ENCODE measurements around the gene METTL25. TPM values are rescaled to one million over a fixed set of nuclear protein-coding genes. Genes with fewer than 3 reads are reported as not detected.

The METTL25 gene
- total and polyA plus RNA-seq, 2 experiments from 2014 or later = 9.1 to 14.5 TPM

DNA sequence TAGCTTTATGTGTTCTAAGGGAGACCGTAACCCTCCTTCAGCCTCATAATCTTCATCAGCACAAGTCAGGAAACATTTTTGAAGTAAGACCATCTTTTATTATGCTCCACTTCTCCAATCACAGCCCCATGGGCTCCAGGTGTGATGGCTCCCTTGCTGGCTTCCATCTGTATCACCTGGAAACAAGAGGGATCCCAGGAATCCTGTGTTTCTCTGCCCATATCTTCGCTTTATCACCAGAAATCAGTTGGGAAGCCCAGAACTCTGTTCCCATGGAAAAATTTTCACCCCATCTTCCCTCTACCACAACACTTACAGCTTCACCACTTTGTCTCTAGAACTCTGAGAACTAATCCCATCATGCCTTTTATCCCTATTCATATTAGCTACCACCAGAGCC is 68.3 kb downstream of the METTL25 start:
- H3K36me3 ChIP-seq = no peaks in the 10 kb centered on the region
- TF ChIP-seq, protein P1, sequence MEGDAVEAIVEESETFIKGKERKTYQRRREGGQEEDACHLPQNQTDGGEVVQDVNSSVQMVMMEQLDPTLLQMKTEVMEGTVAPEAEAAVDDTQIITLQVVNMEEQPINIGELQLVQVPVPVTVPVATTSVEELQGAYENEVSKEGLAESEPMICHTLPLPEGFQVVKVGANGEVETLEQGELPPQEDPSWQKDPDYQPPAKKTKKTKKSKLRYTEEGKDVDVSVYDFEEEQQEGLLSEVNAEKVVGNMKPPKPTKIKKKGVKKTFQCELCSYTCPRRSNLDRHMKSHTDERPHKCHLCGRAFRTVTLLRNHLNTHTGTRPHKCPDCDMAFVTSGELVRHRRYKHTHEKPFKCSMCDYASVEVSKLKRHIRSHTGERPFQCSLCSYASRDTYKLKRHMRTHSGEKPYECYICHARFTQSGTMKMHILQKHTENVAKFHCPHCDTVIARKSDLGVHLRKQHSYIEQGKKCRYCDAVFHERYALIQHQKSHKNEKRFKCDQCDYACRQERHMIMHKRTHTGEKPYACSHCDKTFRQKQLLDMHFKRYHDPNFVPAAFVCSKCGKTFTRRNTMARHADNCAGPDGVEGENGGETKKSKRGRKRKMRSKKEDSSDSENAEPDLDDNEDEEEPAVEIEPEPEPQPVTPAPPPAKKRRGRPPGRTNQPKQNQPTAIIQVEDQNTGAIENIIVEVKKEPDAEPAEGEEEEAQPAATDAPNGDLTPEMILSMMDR (IDR thresholded peaks at IDR 0.05; ENCODE audit: low read depth, low read length) = no peak
- H3K27ac ChIP-seq = no peak overlapping the region
- no peak overlapping the region for H3K4me3 ChIP-seq
- H3K4me1 ChIP-seq (ENCODE audit: low read depth) = no peaks in the 10 kb centered on the region
- H3K27me3 ChIP-seq = no peaks in the 10 kb centered on the region
- no peak for DNase-seq (ENCODE audit: low read depth in 1 of 2, low spot score in 1 of 2)
- no peaks in the 10 kb centered on the region for H3K9me3 ChIP-seq (ENCODE audit: low read depth)

DNA sequence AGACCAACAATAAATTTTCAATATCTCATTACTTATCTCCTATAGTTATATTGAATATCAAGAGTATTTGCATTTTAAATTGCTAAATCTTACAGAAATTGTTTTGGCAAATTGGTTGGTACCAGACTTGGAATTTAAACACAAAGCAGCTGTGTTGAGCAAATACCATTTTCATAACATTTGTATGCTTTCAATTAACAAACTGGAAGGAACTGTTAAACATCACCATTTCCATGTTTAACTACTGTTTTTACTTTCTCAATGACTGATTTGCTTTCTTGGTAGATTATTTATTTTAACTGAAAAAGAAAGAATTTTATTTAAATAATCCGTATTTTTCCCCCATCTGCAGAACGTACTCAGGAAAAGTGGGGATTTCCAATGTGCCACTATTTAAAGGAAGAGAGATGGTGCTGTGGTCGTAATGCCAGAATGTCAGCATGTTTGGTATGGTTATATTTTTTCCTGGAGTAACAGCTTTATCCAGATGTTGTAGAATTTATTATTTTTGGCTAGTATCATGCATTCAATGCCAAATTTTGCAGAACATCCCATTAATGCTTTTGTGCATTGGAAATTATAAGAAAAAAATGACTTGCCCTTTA is 72.3 kb downstream of the METTL25 start:
- Histone ChIP-seq H3K27me3 (no peaks in the 10 kb centered on the region), H3K27ac (no peak overlapping the region), H3K36me3 (no peaks in the 10 kb centered on the region), H3K4me1 (ENCODE audit: low read depth) (peaks cover 29% of the 10 kb centered on the region), H3K9me3 (ENCODE audit: low read depth) (no peaks in the 10 kb centered on the region), H3K4me3 (no peak overlapping the region)
- DNase-seq (ENCODE audit: low read depth in 1 of 2, low spot score in 1 of 2) = no peak
- TF ChIP-seq, protein P1 (IDR thresholded peaks at IDR 0.05; ENCODE audit: low read depth, low read length) = no peak

DNA sequence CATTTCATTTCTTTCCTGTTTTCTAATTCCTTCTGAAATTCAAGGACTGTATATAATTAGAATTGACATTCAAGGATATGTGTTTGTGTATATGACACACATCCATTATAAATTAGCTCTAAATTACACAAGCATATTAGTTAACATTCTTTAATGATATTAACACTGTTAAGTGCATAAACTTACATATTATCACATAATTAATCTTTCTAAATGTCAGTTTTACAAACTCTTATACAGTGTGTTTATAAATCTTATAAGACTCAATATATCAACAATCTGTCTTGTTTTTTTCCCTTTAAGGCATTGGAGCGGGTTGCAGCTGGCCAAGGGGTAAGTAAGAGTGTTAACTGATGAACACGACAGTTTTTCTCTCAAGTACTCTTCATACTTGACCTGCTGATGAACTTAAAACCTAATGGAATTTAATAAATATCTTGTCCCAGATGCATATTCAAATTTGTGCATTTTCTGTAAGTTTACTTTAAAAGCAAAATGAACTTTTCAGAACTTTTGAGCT is 76.1 kb downstream of the METTL25 start:
- Histone ChIP-seq H3K9me3 (ENCODE audit: low read depth) (no peaks in the 10 kb centered on the region), H3K36me3 (no peaks in the 10 kb centered on the region), H3K27me3 (no peaks in the 10 kb centered on the region), H3K27ac (no peak overlapping the region), H3K4me3 (no peak overlapping the region), H3K4me1 (ENCODE audit: low read depth) (peaks cover 30% of the 10 kb centered on the region)
- DNase-seq (ENCODE audit: low read depth in 1 of 2, low spot score in 1 of 2) = peak in 1 of 2 donors; percentile 55
- TF ChIP-seq, protein P1 (IDR thresholded peaks at IDR 0.05; ENCODE audit: low read depth, low read length) = no peak

DNA sequence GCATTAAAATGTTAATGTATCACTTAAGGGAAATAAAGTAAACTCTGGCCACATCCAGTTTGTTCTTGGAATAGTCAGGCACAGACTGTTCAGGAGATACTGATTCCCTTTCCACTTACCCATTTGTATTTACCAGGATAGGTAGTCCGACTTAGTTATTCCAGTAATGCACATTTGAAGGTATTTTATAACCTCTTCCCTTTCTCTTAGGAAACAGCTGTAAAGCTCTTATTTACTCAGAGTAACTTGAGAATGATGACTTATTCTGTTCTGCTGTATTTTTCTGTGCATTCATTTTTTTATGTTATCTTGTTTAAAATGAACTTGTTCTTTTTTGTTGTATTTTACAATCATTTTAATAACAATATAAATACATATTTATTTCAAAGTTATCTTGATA is 78.0 kb downstream of the METTL25 start:
- no peaks in the 10 kb centered on the region for H3K27me3 ChIP-seq
- no peak for DNase-seq (ENCODE audit: low read depth in 1 of 2, low spot score in 1 of 2)

DNA sequence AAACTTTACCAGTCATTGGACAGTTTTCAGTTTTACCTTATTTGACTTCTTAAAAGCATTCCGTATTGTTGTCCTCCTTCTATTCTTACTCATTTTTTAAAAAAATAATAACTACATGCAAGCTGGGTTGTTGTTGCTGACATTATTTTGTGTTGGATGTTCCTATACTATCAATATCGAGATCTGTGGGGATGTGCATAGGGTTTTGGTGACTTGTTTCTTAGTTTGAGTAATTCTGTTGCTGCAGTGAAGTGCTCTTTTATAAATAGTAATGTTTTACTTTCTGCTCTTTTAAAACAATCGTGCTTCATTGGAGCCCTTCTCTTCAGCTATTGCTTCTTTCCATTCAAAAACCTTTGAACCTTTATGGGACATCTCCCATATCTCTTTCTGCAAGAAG is 79.4 kb downstream of the METTL25 start:
- no peaks in the 10 kb centered on the region for H3K36me3 ChIP-seq
- no peaks in the 10 kb centered on the region for H3K9me3 ChIP-seq (ENCODE audit: low read depth)
- DNase-seq (ENCODE audit: low read depth in 1 of 2, low spot score in 1 of 2) = no peak
- TF ChIP-seq, protein P1 (IDR thresholded peaks at IDR 0.05; ENCODE audit: low read depth, low read length) = no peak
- H3K27ac ChIP-seq = no peak overlapping the region
- no peak overlapping the region for H3K4me3 ChIP-seq
- no peaks in the 10 kb centered on the region for H3K27me3 ChIP-seq
- H3K4me1 ChIP-seq (ENCODE audit: low read depth) = peaks cover 25% of the 10 kb centered on the region

More for the DNA sequence above, 78.0 kb downstream of the METTL25 start:
- no peaks in the 10 kb centered on the region for H3K36me3 ChIP-seq
- no peak overlapping the region for H3K27ac ChIP-seq
- no peaks in the 10 kb centered on the region for H3K9me3 ChIP-seq (ENCODE audit: low read depth)
- TF ChIP-seq, protein P1 (IDR thresholded peaks at IDR 0.05; ENCODE audit: low read depth, low read length) = no peak
- H3K4me3 ChIP-seq = no peak overlapping the region
- peaks cover 30% of the 10 kb centered on the region for H3K4me1 ChIP-seq (ENCODE audit: low read depth)

Measured in cardiac muscle cell (in vitro differentiated cells and primary cell).